HG02973 (cell line): ENCODE results near the gene PTPRN2.

ENCODE experiments used
- ATAC-seq: cut with Tn5 transposase; IDR thresholded peaks from one replicate; pipeline ENCODE4 v1.9.1; 2021; ENCODE audit warnings: moderate library complexity; ENCODE audit not compliant: unreplicated experiment

PTPRN2 gene

GRCh38 chr7:158013085-158013668 lies 574.4 kb downstream of the PTPRN2 start:
- no peak for ATAC-seq

DNA sequence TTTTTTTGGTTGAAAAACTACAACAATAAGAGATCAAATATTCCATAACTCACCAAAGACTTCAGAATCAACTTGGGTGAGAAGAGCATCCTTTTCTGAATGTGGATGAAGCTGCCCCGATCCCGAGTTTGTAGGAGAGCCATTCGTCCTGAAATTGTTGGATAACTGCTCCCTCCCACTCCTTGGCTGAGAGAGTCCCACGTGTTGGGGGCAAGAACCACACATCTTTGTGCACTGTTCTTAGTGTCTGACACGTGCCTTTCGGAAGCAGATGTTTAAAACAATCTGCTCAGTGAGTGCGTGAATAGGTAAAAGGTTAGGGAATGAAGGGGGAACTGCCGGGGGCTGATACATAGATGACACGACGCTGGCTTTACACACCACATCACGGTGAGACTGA lies 575.7 kb downstream of the PTPRN2 start:
- ATAC-seq, result no peak

- no peak for ATAC-seq
Observed at GRCh38 chr7:158010961-158011693, 576.5 kb downstream of the PTPRN2 start.

GRCh38 chr7:158009886-158010285 lies 577.7 kb downstream of the PTPRN2 start:
- ATAC-seq, result no peak

GRCh38 chr7:158008267-158008666 lies 579.4 kb downstream of the PTPRN2 start:
- ATAC-seq, result no peak

- no peak for ATAC-seq
Observed at GRCh38 chr7:158007697-158008257, 579.8 kb downstream of the PTPRN2 start.

DNA sequence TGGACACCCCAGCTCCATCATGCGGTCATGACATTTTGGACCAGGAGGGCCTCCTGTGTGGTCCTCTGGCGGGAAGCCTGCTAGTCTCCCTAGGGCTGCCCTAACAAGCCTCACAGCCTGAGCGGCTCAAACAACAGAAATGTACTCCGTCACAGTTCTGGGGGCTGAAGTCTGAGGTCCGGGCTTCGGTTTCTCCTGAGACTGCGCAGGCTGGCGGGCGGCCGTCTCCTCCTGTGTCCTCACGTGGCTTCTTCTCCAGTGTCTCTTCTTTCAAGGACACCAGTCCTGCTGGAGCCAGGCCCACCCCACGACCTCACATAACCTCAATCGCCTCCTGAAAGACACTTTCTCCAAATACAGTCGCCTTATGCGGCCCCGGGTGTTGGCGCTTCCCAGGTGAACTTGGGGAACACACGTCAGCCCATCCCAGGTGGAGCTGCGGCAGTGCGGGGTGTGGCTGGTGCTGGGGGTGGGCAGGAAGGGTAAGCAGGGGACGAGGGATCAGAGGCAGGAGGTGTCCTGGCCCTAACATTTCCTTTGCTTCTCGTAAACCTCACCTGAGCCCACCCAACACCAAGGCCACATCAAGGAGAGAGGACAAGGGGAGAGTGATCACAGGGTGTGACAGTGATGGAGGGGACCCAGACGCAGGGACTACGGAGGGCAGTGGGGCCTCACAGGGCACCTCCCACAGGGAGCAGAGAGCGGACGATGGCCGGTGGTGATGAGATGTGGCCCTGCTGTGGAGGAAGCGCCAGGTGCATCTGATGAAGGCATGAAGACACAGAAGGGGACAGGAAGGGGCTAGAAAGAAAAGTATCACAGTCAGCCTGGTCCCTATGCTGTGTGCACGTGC lies 580.6 kb downstream of the PTPRN2 start:
- no peak for ATAC-seq

GRCh38 chr7:158005531-158005930 lies 582.1 kb downstream of the PTPRN2 start:
- ATAC-seq, result no peak

GRCh38 chr7:158004123-158004490 lies 583.5 kb downstream of the PTPRN2 start:
- no peak for ATAC-seq

GRCh38 chr7:158003441-158004122 lies 584.0 kb downstream of the PTPRN2 start:
- no peak for ATAC-seq

DNA sequence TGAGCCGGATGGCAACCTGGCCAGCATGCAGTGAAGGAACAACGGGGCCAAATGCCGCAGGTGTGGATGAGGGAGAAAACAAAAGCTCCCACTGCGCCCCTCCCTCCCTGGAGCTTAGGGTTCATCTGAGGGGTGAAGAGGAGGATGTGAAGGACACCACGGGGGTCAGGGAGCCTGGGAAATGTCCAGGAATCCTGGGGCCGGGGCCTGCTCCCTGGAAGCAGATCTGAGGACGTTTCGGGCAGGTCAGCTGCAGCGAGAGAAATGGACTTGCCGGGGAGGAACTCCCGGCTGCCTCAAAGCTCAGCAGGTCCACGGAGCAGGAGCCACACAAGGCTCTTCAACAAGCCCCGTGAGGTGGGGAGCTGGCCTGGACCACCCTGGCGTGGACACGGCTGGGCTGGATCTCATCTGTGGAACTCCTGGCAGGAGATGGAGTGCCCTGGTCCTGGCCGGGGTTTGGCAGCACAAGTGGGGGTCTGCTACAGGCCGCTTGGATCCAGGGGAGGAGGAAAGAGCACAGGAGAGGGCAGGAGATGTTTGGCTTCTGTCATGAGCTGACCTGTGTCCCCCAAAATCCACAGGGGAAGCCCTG lies 585.0 kb downstream of the PTPRN2 start:
- no peak for ATAC-seq

GRCh38 chr7:158001621-158002320 lies 585.9 kb downstream of the PTPRN2 start:
- no peak for ATAC-seq

DNA sequence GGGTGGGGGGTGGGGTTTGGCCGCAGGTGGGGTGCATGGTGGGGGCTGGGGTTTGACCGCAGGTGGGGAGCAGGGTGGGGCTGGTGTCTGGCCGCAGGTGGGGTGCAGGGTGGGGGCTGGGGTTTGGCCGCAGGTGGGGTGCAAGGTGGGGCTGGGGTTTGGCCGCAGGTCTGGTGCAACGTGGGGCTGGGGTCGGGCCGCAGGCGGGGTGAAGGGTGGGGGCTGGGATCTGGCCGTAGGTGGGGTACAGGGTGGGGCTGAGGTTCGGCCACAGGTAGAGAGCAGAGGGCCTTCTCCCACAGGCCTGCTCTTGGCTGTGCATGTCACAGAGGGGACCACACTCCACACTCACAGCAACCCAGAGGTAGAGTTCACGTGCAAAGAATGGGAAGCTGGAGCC lies 586.6 kb downstream of the PTPRN2 start:
- ATAC-seq, result no peak

- ATAC-seq, result no peak
Observed at GRCh38 chr7:158000160-158000559, 587.5 kb downstream of the PTPRN2 start.

- ATAC-seq, result no peak
Observed at GRCh38 chr7:157998884-157999552, 588.6 kb downstream of the PTPRN2 start.

GRCh38 chr7:157997471-157997870 lies 590.2 kb downstream of the PTPRN2 start:
- no peak for ATAC-seq

DNA sequence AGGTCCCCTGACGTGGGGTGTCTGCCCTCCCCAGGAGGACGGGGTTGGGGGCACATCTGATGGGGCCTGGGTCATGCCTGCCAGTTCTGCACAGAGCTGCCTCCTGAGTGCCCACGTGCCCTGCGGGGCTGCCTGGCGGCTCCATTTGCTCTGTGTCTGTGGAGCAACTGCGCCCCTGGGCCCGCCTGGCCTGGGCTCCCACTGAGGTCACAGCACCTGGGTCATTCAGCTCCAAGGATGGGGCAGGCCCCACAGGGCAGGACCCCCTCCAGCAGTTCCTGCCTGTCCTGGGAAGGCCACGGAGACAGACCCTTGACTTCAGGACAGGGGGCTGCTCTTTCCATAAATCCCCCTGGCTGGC lies 590.6 kb downstream of the PTPRN2 start:
- no peak for ATAC-seq

GRCh38 chr7:157996359-157997079 lies 591.1 kb downstream of the PTPRN2 start:
- no peak for ATAC-seq

- no peak for ATAC-seq
Observed at GRCh38 chr7:157995815-157996214, 591.8 kb downstream of the PTPRN2 start.
